Fibroblast of mammary gland (primary cell): ENCODE results near the gene SLC15A3.

Source experiments
- DNase-seq: peaks from one replicate; pipeline ENCODE4 v3.0.0-alpha.2; 2010; ENCODE audit warnings: low read depth
- H3K4me3 ChIP-seq: 2 replicates; pipeline ENCODE4 v1.5.1; 2011; ENCODE audit warnings: low read depth, mild to moderate bottlenecking, low read length, moderate library complexity; ENCODE audit not compliant: control insufficient read depth
- CTCF ChIP-seq: conservative IDR thresholded peaks from 2 replicates; pipeline ENCODE4 v1.5.1; 2011; ENCODE audit warnings: low read depth, low read length, inconsistent platforms; ENCODE audit not compliant: control insufficient read depth, insufficient read depth

Gene SLC15A3

GRCh38 chr11:60985501-60985900 is 33.5 kb upstream of the SLC15A3 start:
- DNase-seq: no peak
- no peak overlapping the region for H3K4me3 ChIP-seq
- no peak for TF ChIP-seq CTCF

GRCh38 chr11:60984636-60985035 is 32.7 kb upstream of the SLC15A3 start:
- H3K4me3 ChIP-seq: no peak overlapping the region
- no peak for DNase-seq
- no peak for TF ChIP-seq CTCF

GRCh38 chr11:60984149-60984548 is 32.2 kb upstream of the SLC15A3 start:
- DNase-seq: no peak
- H3K4me3 ChIP-seq: no peak overlapping the region

GRCh38 chr11:60982184-60982583 is 30.2 kb upstream of the SLC15A3 start:
- DNase-seq: no peak
- no peak overlapping the region for H3K4me3 ChIP-seq
- no peak for TF ChIP-seq CTCF

More at GRCh38 chr11:60984149-60984548, 32.2 kb upstream of the SLC15A3 start:
- no peak for TF ChIP-seq CTCF

- DNase-seq: no peak
- no peak for TF ChIP-seq CTCF
- no peak overlapping the region for H3K4me3 ChIP-seq
Observed at GRCh38 chr11:60981515-60981914, 29.5 kb upstream of the SLC15A3 start.

GRCh38 chr11:60978546-60979380 is 26.8 kb upstream of the SLC15A3 start:
- no peak overlapping the region for H3K4me3 ChIP-seq
- DNase-seq: no peak

More at GRCh38 chr11:60978546-60979380, 26.8 kb upstream of the SLC15A3 start:
- TF ChIP-seq CTCF: no peak
